Measurements from ENCODE around the gene PARVA. TPM values are rescaled to one million over a fixed set of nuclear protein-coding genes. Genes with fewer than 3 reads are reported as not detected.

Gene PARVA
- total RNA-seq, 1 donor from 2014 or later, result 53.3 TPM

- Mint-ChIP-seq H3K4me3 (ENCODE audit: unreplicated experiment) (no peak overlapping the region), H3K36me3 (ENCODE audit: low read depth, unreplicated experiment) (peaks cover 8% of the 10 kb centered on the region), H3K27ac (ENCODE audit: unreplicated experiment) (no peak overlapping the region), H3K4me1 (ENCODE audit: unreplicated experiment) (peaks cover 4% of the 10 kb centered on the region), H3K27me3 (ENCODE audit: unreplicated experiment) (peaks cover 2% of the 10 kb centered on the region), H3K9me3 (ENCODE audit: unreplicated experiment) (no peaks in the 10 kb centered on the region)
- no peak for DNase-seq (ENCODE audit: low spot score)
- no peak for TF ChIP-seq CTCF (IDR thresholded peaks at IDR 0.05; ENCODE audit: unreplicated experiment)
Measured at GRCh38 chr11:12505183-12505582, 127.8 kb downstream of the PARVA start.

- no peak for TF ChIP-seq CTCF (IDR thresholded peaks at IDR 0.05; ENCODE audit: unreplicated experiment)
- H3K9me3 Mint-ChIP-seq (ENCODE audit: unreplicated experiment), result no peaks in the 10 kb centered on the region
- H3K4me1 Mint-ChIP-seq (ENCODE audit: unreplicated experiment), result peaks cover 4% of the 10 kb centered on the region
- H3K27me3 Mint-ChIP-seq (ENCODE audit: unreplicated experiment), result peaks cover 2% of the 10 kb centered on the region
- H3K36me3 Mint-ChIP-seq (ENCODE audit: low read depth, unreplicated experiment), result peaks cover 11% of the 10 kb centered on the region
- no peak for DNase-seq (ENCODE audit: low spot score)
- no peak overlapping the region for H3K4me3 Mint-ChIP-seq (ENCODE audit: unreplicated experiment)
- no peak overlapping the region for H3K27ac Mint-ChIP-seq (ENCODE audit: unreplicated experiment)
Measured at GRCh38 chr11:12506404-12506921, 129.1 kb downstream of the PARVA start.

DNA sequence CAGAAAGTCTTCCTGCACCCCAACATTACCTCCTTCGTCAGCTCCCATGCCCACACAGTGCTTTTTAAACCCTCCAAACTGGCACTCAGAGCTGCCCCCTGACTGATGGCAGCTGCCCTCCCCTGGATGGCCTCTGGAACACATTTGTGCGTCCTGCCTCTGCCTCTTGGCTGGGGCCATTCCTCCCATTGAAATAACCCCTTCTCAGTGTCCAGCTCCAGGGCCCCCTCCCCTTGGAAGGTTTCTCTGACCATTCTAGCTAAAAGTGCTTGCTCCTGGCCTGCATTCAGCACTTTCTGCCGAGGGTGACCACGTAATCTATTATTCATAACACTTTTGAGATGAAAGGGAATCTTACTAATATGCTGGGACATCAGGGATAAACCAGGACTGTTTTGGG is 130.0 kb downstream of the PARVA start:
- H3K27me3 Mint-ChIP-seq (ENCODE audit: unreplicated experiment), result peaks cover 2% of the 10 kb centered on the region
- peaks cover 11% of the 10 kb centered on the region for H3K36me3 Mint-ChIP-seq (ENCODE audit: low read depth, unreplicated experiment)
- no peak for TF ChIP-seq CTCF (IDR thresholded peaks at IDR 0.05; ENCODE audit: unreplicated experiment)
- no peak overlapping the region for H3K4me3 Mint-ChIP-seq (ENCODE audit: unreplicated experiment)
- H3K27ac Mint-ChIP-seq (ENCODE audit: unreplicated experiment), result no peak overlapping the region
- DNase-seq (ENCODE audit: low spot score), result no peak
- H3K9me3 Mint-ChIP-seq (ENCODE audit: unreplicated experiment), result no peaks in the 10 kb centered on the region
- H3K4me1 Mint-ChIP-seq (ENCODE audit: unreplicated experiment), result peaks cover 7% of the 10 kb centered on the region

- no peak overlapping the region for H3K27ac Mint-ChIP-seq (ENCODE audit: unreplicated experiment)
- DNase-seq (ENCODE audit: low spot score), result no peak
- H3K4me3 Mint-ChIP-seq (ENCODE audit: unreplicated experiment), result no peak overlapping the region
- peaks cover 13% of the 10 kb centered on the region for H3K4me1 Mint-ChIP-seq (ENCODE audit: unreplicated experiment)
- TF ChIP-seq CTCF (IDR thresholded peaks at IDR 0.05; ENCODE audit: unreplicated experiment), result no peak
- peaks cover 8% of the 10 kb centered on the region for H3K36me3 Mint-ChIP-seq (ENCODE audit: low read depth, unreplicated experiment)
- no peaks in the 10 kb centered on the region for H3K9me3 Mint-ChIP-seq (ENCODE audit: unreplicated experiment)
- peaks cover 6% of the 10 kb centered on the region for H3K27me3 Mint-ChIP-seq (ENCODE audit: unreplicated experiment)
Measured at GRCh38 chr11:12508151-12508751, 130.9 kb downstream of the PARVA start.

GRCh38 chr11:12509371-12509770 is 132.0 kb downstream of the PARVA start:
- DNase-seq (ENCODE audit: low spot score), result no peak
- Mint-ChIP-seq H3K27me3 (ENCODE audit: unreplicated experiment) (peaks cover 7% of the 10 kb centered on the region), H3K9me3 (ENCODE audit: unreplicated experiment) (no peaks in the 10 kb centered on the region), H3K27ac (ENCODE audit: unreplicated experiment) (no peak overlapping the region), H3K36me3 (ENCODE audit: low read depth, unreplicated experiment) (peaks cover 11% of the 10 kb centered on the region), H3K4me3 (ENCODE audit: unreplicated experiment) (no peak overlapping the region), H3K4me1 (ENCODE audit: unreplicated experiment) (peaks cover 13% of the 10 kb centered on the region)
- no peak for TF ChIP-seq CTCF (IDR thresholded peaks at IDR 0.05; ENCODE audit: unreplicated experiment)

Data from endothelial cell (in vitro differentiated cells).